Activated CD4-positive, CD25-positive, alpha-beta regulatory T cell treated with anti-CD3 and anti-CD28 coated beads, Interleukin-2, amount 50 U/mL, for 24 hours (primary cell): ENCODE results near the gene CCDC40.
"Not testable (repeated sequence)": the region's sequence is repeated elsewhere in the genome, so short reads cannot be mapped to it uniquely, and the experiment has no call there.

Experiments used
- ATAC-seq, 2 donors: fragments of 150-1000 bp; cut with Tn5 transposase; one replicate each; pipeline ENCODE4 v1.10.0; 2021; ENCODE audit warnings: mild to moderate bottlenecking in 1 of 2, moderate library complexity in 1 of 2

Gene CCDC40, protein sequence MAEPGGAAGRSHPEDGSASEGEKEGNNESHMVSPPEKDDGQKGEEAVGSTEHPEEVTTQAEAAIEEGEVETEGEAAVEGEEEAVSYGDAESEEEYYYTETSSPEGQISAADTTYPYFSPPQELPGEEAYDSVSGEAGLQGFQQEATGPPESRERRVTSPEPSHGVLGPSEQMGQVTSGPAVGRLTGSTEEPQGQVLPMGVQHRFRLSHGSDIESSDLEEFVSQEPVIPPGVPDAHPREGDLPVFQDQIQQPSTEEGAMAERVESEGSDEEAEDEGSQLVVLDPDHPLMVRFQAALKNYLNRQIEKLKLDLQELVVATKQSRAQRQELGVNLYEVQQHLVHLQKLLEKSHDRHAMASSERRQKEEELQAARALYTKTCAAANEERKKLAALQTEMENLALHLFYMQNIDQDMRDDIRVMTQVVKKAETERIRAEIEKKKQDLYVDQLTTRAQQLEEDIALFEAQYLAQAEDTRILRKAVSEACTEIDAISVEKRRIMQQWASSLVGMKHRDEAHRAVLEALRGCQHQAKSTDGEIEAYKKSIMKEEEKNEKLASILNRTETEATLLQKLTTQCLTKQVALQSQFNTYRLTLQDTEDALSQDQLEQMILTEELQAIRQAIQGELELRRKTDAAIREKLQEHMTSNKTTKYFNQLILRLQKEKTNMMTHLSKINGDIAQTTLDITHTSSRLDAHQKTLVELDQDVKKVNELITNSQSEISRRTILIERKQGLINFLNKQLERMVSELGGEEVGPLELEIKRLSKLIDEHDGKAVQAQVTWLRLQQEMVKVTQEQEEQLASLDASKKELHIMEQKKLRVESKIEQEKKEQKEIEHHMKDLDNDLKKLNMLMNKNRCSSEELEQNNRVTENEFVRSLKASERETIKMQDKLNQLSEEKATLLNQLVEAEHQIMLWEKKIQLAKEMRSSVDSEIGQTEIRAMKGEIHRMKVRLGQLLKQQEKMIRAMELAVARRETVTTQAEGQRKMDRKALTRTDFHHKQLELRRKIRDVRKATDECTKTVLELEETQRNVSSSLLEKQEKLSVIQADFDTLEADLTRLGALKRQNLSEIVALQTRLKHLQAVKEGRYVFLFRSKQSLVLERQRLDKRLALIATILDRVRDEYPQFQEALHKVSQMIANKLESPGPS

GRCh38 chr17:80035937-80036714 is at the start of gene CCDC40:
Gene CCDC40, plus strand, starts transcription at chr17:80036642. Its CDS starts 21 bp downstream, at chr17:80036663.
- peak; percentile 80 to 82 for ATAC-seq

DNA sequence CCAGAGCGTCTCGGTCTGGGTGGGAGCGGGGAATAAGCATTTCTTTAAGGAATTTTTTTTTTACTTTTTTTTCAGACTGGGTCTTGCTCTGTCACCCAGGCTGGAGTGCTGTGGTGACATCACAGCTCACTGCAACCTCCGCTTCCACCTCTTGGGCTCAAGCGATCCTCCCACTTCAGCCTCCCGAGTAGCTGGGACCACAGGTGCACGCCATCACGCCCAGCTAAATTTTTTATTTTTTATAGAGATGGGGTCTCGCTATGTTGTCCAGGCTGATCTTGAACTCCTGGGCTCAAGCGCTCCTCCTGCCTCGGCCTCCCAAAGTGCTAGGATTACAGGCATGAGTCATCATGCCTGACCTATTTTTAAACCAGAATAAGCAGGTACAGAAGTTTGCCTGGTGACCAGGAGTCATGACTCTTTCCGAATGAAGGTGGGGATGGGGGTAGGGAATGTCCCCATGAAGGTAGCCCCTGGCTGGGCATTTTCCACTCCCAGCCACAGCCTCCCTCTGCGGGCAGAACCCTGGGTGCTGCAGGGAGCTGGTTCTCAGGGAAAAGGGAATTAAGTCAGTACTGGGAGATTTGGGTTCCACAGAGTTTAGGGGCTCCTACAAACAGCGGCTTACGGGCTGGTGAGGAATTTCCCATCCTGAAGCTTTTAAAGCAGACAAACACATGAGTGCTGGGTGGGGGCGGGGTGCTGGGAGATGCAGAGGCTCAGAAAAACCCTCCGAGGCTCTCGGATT is 49.1 kb upstream of the CCDC40 start:
- no peak for ATAC-seq

GRCh38 chr17:79987935-79988184 is 48.6 kb upstream of the CCDC40 start:
- no peak for ATAC-seq

GRCh38 chr17:79988185-79988971 is 48.1 kb upstream of the CCDC40 start:
- no peak for ATAC-seq

DNA sequence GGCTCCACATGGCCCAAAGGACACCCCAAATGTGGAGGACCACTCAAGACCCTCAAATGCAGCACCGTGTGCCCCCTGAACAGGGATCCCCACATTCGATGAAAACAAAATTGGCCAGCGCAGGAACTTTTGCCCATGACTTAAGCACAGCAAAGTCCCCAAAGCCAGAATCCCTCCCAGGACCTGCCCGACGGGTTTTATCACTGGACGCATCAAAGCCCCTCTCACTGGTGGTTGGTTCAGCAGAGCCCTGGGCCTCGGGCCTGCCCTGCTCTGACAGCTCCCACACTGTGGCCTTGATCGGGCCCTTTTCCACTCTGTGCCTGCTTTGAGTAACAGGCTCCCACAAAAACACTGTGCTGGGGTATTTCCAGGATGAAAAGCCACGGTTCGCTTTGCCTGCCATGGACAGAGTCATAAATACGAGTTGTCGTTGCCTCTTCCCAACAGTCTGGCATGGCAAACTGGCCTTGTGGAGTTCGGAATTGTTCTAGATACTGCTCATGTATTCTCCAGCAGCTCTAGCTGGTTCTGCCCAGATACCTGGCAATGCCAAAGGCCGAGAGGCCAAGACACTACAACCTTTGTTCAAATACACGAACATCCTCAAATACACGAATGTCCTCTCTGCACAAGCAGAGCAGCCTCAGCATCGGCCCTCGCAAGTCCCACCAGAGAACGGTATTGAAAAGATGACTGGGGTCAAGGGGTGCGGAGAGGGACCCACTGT is 47.2 kb upstream of the CCDC40 start:
- ATAC-seq: no peak

- ATAC-seq: no peak
Measured at GRCh38 chr17:79990051-79990592, 46.3 kb upstream of the CCDC40 start.

DNA sequence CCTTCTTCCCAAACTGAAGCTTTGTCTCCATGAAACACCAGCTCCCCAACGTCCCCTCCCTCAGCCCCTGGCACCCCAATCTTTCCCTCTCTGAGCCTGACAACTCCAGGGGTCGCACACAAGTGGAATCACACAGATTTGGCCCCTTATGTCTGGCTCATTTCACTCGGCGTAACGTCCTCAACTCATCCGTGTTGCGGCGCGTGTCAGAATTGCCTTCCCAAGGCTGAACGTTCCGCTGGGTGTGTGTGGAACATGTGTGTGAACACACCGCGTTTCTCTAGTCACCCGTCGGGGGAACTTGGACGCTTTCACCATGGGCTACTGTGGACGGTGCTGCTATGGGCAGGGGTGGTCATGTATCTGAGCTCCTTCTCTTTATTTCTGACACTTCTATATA is 45.7 kb upstream of the CCDC40 start:
- ATAC-seq: no peak

- peak; percentile 91 to 95 for ATAC-seq
Measured at GRCh38 chr17:79991140-79991923, 45.1 kb upstream of the CCDC40 start.

- peak; percentile 8 to 9 for ATAC-seq
Measured at GRCh38 chr17:79991924-79992648, 44.4 kb upstream of the CCDC40 start.

GRCh38 chr17:79992649-79993389 is 43.6 kb upstream of the CCDC40 start:
- no peak for ATAC-seq

DNA sequence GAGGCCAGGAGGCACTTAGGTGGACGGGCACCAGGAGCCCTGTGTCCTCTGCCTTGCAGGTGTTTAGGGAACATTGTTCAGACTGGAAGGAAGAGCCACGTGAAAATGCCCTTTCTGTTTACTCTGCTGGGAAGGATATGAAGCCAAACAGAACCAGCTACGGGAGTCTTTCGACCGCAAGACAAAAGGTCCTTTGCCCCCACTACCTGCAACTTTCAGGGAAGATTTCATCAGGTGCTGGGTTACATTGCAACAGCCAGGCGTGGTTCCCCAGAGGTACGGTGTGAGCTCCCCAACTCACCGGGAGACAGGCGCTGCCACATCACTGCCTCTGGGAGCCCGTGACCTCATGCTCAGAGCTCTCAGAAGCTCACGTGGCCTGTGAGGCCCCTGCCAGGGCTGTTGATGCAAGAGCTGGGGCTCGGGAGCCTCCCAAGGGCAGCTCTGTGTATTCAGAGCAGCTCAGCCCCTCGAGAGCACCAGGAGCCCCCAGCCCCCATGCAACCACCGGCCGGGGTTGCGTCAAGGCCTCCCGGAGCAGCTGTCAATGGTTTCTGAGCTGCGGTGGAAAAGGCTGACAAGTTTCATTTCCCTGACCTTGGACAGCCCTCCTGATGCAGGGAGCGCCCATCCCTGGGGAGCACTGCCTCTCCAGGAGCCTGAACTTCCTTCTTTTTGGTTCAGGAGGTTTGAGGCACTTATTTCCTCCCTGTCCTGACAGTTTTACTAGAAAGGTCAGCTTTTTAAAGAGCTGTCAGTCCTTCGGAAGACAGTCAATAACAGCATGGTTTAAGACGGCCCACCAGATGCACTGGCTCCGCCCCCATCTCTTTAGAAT is 42.8 kb upstream of the CCDC40 start:
- peak in 1 of 2 donors; percentile 27 for ATAC-seq

GRCh38 chr17:79994228-79994569 is 42.2 kb upstream of the CCDC40 start:
- not testable (repeated sequence) for ATAC-seq

- no peak for ATAC-seq
Measured at GRCh38 chr17:79994602-79995001, 41.8 kb upstream of the CCDC40 start.

- ATAC-seq: no peak
Measured at GRCh38 chr17:79995696-79996095, 40.7 kb upstream of the CCDC40 start.

DNA sequence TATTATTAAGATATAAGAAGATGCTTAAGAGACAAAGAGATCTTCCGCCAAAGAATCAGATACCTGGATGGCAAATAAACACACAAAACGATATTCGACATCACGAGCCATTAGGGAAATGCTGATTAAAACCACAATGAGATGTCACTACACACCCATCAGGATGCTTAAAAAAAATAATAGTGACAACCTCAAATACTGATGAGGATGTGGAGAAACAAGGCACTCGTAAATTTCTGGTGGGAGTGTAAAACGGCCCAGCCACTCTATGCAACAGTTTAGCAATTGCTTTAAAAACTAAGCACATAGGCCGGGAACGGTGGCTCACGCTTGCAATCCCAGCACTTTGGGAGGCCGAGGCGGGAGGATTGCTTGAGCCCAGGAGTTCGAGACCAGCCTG is 40.2 kb upstream of the CCDC40 start:
- ATAC-seq: no peak

GRCh38 chr17:79997011-79997660 is 39.3 kb upstream of the CCDC40 start:
- ATAC-seq: peak; percentile 92 to 95
